ENCODE data around the gene PRCC.

DNA sequence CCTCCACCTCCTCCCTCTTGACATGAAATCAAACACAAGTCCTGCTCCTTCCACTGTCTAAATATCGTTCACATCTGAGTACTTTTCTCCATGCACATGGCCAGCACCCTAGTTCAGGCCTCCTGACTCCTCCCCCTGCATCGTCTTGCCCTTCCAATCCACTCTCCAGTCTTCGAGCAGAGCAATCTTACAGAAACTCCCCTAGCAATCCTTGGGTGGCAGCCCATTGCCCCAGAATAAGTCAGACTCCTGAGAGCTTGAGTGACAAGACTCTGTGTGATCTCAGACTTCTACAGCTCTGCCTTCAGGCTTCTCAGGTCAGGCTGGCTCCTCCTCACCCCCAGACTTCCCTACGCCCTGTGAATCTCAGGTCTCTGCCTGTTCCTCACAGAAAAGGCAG lies 43.8 kb downstream of the PRCC start:
- TF ChIP-seq, protein P1, sequence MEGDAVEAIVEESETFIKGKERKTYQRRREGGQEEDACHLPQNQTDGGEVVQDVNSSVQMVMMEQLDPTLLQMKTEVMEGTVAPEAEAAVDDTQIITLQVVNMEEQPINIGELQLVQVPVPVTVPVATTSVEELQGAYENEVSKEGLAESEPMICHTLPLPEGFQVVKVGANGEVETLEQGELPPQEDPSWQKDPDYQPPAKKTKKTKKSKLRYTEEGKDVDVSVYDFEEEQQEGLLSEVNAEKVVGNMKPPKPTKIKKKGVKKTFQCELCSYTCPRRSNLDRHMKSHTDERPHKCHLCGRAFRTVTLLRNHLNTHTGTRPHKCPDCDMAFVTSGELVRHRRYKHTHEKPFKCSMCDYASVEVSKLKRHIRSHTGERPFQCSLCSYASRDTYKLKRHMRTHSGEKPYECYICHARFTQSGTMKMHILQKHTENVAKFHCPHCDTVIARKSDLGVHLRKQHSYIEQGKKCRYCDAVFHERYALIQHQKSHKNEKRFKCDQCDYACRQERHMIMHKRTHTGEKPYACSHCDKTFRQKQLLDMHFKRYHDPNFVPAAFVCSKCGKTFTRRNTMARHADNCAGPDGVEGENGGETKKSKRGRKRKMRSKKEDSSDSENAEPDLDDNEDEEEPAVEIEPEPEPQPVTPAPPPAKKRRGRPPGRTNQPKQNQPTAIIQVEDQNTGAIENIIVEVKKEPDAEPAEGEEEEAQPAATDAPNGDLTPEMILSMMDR (conservative IDR thresholded peaks at IDR 0.05): no peak
- TF ChIP-seq ZFX (IDR thresholded peaks at IDR 0.05): no peak
